HepG2 (cell line): ENCODE measurements around the gene PRPSAP1. TPM values are rescaled to one million over a fixed set of nuclear protein-coding genes. Genes with fewer than 3 reads are reported as not detected.
A peak's percentile ranks its signal among the peaks of the same experiment; 100 is the strongest.

Experiments
- AKNA ChIP-seq: sonication (generic); formaldehyde crosslinking; IDR thresholded peaks from 2 replicates; pipeline ENCODE4 v1.4.0; 2020; ENCODE audit warnings: missing genetic modification reagents, borderline replicate concordance
- ARHGAP35 ChIP-seq: sonication (generic); formaldehyde crosslinking; IDR thresholded peaks from 2 replicates; pipeline ENCODE4 v1.9.0; 2022; ENCODE audit warnings: mild to moderate bottlenecking, inconsistent platforms, moderate library complexity, missing genetic modification reagents, borderline replicate concordance
- GATA4 ChIP-seq: sonication (generic); IDR thresholded peaks from 2 replicates; pipeline ENCODE4 v1.6.1; 2016; ENCODE audit warnings: antibody characterized with exemption, low read depth, borderline replicate concordance
- HNRNPUL1 ChIP-seq: fragments of 200-400 bp; formaldehyde crosslinking; IDR thresholded peaks from 2 replicates; pipeline ENCODE4 v1.6.1; 2017; ENCODE audit warnings: low read depth, mild to moderate bottlenecking, low read length, moderate library complexity
- IKZF4 ChIP-seq: sonication (generic); formaldehyde crosslinking; IDR thresholded peaks from 2 replicates; pipeline ENCODE4 v1.5.1; 2020; ENCODE audit warnings: borderline replicate concordance, mild to moderate bottlenecking, low read depth, missing genetic modification reagents; ENCODE audit errors: not compliant biosample characterization
- KAT8 ChIP-seq: IDR thresholded peaks from 2 replicates; pipeline ENCODE4 v1.6.1; 2016; ENCODE audit warnings: missing genetic modification reagents, missing compliant biosample characterization
- KLF16 ChIP-seq, 2 experiments: sonication (generic) in 1 of 2; formaldehyde crosslinking in 1 of 2; IDR thresholded peaks; 2 replicates each; pipeline versions ENCODE4 v1.6.1 to v1.8.0; 2016 to 2023; ENCODE audit warnings: missing genetic modification reagents in 2 of 2, missing compliant biosample characterization in 1 of 2
- KLF9 ChIP-seq: IDR thresholded peaks from 2 replicates; pipeline ENCODE4 v1.6.1; 2016; ENCODE audit warnings: low read depth
- PITX1 ChIP-seq: sonication (generic); formaldehyde crosslinking; IDR thresholded peaks from 2 replicates; pipeline ENCODE4 v1.5.1; 2020; ENCODE audit warnings: mild to moderate bottlenecking, missing genetic modification reagents
- RBM39 ChIP-seq: fragments of 200-400 bp; formaldehyde crosslinking; IDR thresholded peaks from one replicate; pipeline ENCODE4 v1.6.1; 2018; ENCODE audit warnings: antibody characterized with exemption, mild to moderate bottlenecking, low read depth, low read length; ENCODE audit not compliant: poor library complexity, severe bottlenecking
- RFX5 ChIP-seq: IDR thresholded peaks from 2 replicates; pipeline ENCODE4 v1.6.1; 2011; ENCODE audit warnings: low read depth, low read length, improper control_type of control experiment
- SMAD3 ChIP-seq: sonication (generic); formaldehyde crosslinking; IDR thresholded peaks from 2 replicates; pipeline ENCODE4 v1.4.0; 2020; ENCODE audit warnings: missing genetic modification reagents
- SMARCE1 ChIP-seq: fragments of 450-650 bp; IDR thresholded peaks from 2 replicates; pipeline ENCODE4 v1.6.1; 2017; ENCODE audit warnings: borderline replicate concordance
- SP1 ChIP-seq, 2 experiments: fragments of 450-650 bp in 1 of 2; sonication (generic) in 1 of 2; formaldehyde crosslinking in 1 of 2; IDR thresholded peaks; 2 replicates each; pipeline versions ENCODE4 v1.4.0 to v1.6.1; 2016 to 2020; ENCODE audit warnings: missing genetic modification reagents in 1 of 2
- TP53 ChIP-seq: sonication (generic); formaldehyde crosslinking; conservative IDR thresholded peaks from 2 replicates; pipeline ENCODE4 v1.4.0; 2020; ENCODE audit warnings: missing genetic modification reagents
- U2AF1 ChIP-seq: fragments of 200-400 bp; formaldehyde crosslinking; optimal IDR thresholded peaks from 2 replicates; pipeline ENCODE3; 2017; ENCODE audit warnings: mild to moderate bottlenecking, low read depth, low read length
- ZBTB7B ChIP-seq: sonication (generic); formaldehyde crosslinking; IDR thresholded peaks from 2 replicates; pipeline ENCODE4 v1.4.0; 2020; ENCODE audit warnings: missing genetic modification reagents
- ZMYM3 ChIP-seq: sonication (generic); formaldehyde crosslinking; IDR thresholded peaks from 2 replicates; pipeline ENCODE4 v1.5.1; 2020; ENCODE audit warnings: mild to moderate bottlenecking, missing genetic modification reagents
- ZNF275 ChIP-seq: sonication (generic); formaldehyde crosslinking; IDR thresholded peaks from 2 replicates; pipeline ENCODE4 v1.8.0; 2022; ENCODE audit warnings: missing genetic modification reagents, mild to moderate bottlenecking, inconsistent platforms, borderline replicate concordance
- ZNF570 ChIP-seq: sonication (generic); formaldehyde crosslinking; IDR thresholded peaks from 2 replicates; pipeline ENCODE4 v1.4.0; 2020; ENCODE audit warnings: mild to moderate bottlenecking, missing genetic modification reagents, borderline replicate concordance
- ZNF598 ChIP-seq: sonication (generic); formaldehyde crosslinking; IDR thresholded peaks from 2 replicates; pipeline ENCODE4 v1.5.1; 2020; ENCODE audit warnings: mild to moderate bottlenecking, missing genetic modification reagents, borderline replicate concordance
- ZNF749 ChIP-seq: sonication (generic); formaldehyde crosslinking; IDR thresholded peaks from 2 replicates; pipeline ENCODE4 v1.8.0; 2022; ENCODE audit warnings: mild to moderate bottlenecking, missing genetic modification reagents, moderate library complexity, borderline replicate concordance
- ZSCAN9 ChIP-seq: IDR thresholded peaks from 2 replicates; pipeline ENCODE4 v1.6.1; 2016; ENCODE audit warnings: borderline replicate concordance
- polyA plus RNA-seq, 8 experiments: library from polyadenylated mRNA; depleted of rRNA in 3 of 8; stranded (reverse) in 7 of 8; unstranded in 1 of 8; fragments of >200 nt; fragmentation: Illumina TruSeq in 4 of 8; extraction: Trizol in 4 of 8; gene quantifications; 2 replicates each; pipeline versions ENCODE4 v1.2.1 to v1.2.3, GENCODE V29; 2011 to 2016; ENCODE audit warnings: low read depth in 4 of 8, missing spikeins in 1 of 8, mixed read lengths in 1 of 8; ENCODE audit not compliant: insufficient read depth in 1 of 8
- total RNA-seq, 5 experiments: library from RNA; depleted of rRNA; stranded (reverse); fragments of >200 nt; fragmentation: Illumina TruSeq; extraction: Trizol; gene quantifications; 2 replicates each; pipeline ENCODE4 v1.2.3, GENCODE V29; 2016; ENCODE audit warnings: low read depth in 1 of 5

Gene PRPSAP1
- total and polyA plus RNA-seq, 2 of the 13 experiments (the other 11 are each of a cell fraction or from before 2014, with no cell fraction given) = 91.1 to 314 TPM

DNA sequence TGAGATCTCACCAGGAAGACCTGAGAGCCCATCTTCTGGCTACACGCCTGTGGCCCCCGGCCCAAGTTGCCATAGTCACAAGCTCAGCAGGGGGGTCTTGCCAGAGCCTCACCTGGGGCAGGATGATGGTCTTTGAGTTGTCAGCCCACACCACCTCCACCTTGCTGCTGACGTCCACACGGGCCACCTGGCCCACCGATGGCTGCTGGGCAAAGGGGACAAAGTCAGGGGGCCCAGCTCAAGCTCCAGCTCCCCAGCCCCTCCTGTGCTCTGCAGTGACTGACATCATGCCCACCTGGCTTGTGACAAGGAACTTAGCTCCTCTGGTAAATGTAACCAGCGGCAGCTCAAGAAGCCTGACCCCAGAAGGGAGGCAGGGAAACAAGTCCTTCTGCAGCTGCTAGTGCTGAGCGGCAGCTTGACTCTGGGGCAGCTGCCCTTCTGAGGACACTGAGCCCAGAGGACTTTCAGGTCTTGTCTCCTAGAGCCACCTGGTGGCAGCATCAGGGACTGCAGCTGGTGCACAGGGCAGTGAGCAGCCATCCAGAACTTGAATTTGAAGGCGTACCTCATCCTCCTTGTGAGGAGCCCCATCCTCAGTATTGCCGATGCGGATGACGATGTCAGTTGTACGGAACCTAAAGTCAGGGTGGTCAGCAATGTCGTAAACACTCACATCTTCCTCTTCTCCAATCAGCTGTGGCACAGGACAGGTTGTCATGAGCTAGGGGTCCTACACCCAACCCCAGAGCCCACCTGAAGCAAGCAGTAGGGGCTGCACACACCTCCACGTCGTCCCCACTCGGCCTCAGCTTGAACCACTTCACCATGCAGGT is 44.2 kb upstream of the PRPSAP1 start (continued):
- TF ChIP-seq KLF16 (CRISPR knock-in tag; IDR thresholded peaks at IDR 0.05) = no peak; a peak in 1 of 4 replicates
- 0 out of 2 replicates have a peak, but pooled peaks have one; percentile 22 for TF ChIP-seq RFX5
- TF ChIP-seq ZNF570 = no peak
- TF ChIP-seq ZNF749 (CRISPR knock-in tag) = no peak
- no peak for TF ChIP-seq AKNA (CRISPR knock-in tag)
- TF ChIP-seq GATA4 = no peak
- TF ChIP-seq RBM39 = no peak
- TF ChIP-seq ZMYM3 (CRISPR knock-in tag) = no peak
- peak; percentile 55; the same call in 1 of the 2 replicates for TF ChIP-seq ARHGAP35 (CRISPR knock-in tag)
- no peak for TF ChIP-seq U2AF1
- no peak for TF ChIP-seq SP1 (IDR thresholded peaks at IDR 0.05)
- TF ChIP-seq SP1 (CRISPR knock-in tag; IDR thresholded peaks at IDR 0.05) = peak; percentile 58
- no peak for TF ChIP-seq ZSCAN9 (CRISPR knock-in tag)
- no peak for TF ChIP-seq PITX1 (CRISPR knock-in tag)
- TF ChIP-seq SMARCE1 = no peak
- no peak for TF ChIP-seq IKZF4
- no peak for TF ChIP-seq KAT8 (CRISPR knock-in tag)
- TF ChIP-seq ZBTB7B = peak; percentile 45; the same call in 1 of the 2 replicates
- TF ChIP-seq HNRNPUL1 = no peak
- peak; percentile 59; the same call in 1 of the 2 replicates for TF ChIP-seq ZNF598 (CRISPR knock-in tag)
- TF ChIP-seq KLF9 (CRISPR knock-in tag) = no peak
- no peak for TF ChIP-seq ZNF275 (CRISPR knock-in tag)
- 0 out of 2 replicates have a peak, but pooled peaks have one; percentile 83 for TF ChIP-seq TP53 (CRISPR knock-in tag)
- 0 out of 2 replicates have a peak, but pooled peaks have one; percentile 24 for TF ChIP-seq SMAD3 (CRISPR knock-in tag)
